T-helper 17 cell (primary cell): Measurements from ENCODE around the gene EVI5L. TPM values are rescaled to one million over a fixed set of nuclear protein-coding genes. Genes with fewer than 3 reads are reported as not detected.
A peak's percentile ranks its signal among the peaks of the same experiment; 100 is the strongest.

Source experiments
- ATAC-seq: fragments of 150-1000 bp; cut with Tn5 transposase; 2 replicates; pipeline ENCODE4 v1.10.0; 2021; ENCODE audit warnings: mild to moderate bottlenecking, moderate library complexity
- DNase-seq, 3 donors: peaks; one replicate each; pipeline versions ENCODE4 v3.0.0 to v3.0.0-alpha.2; 2020 to 2021
- H3K9me3 ChIP-seq: one replicate; pipeline ENCODE4 v1.7.0; 2013; ENCODE audit warnings: low read length, mild to moderate bottlenecking; ENCODE audit not compliant: control insufficient read depth, poor library complexity, severe bottlenecking
- H3K27ac Mint-ChIP-seq: one replicate; pipeline ENCODE4 v1.8.0; 2022; ENCODE audit warnings: mild to moderate bottlenecking, moderate library complexity, mixed read lengths
- H3K27me3 Mint-ChIP-seq: one replicate; pipeline ENCODE4 v1.8.0; 2022; ENCODE audit warnings: mixed read lengths
- H3K36me3 Mint-ChIP-seq: one replicate; pipeline ENCODE4 v1.8.0; 2022; ENCODE audit warnings: low read depth, mixed read lengths
- H3K4me1 Mint-ChIP-seq: one replicate; pipeline ENCODE4 v1.8.0; 2022; ENCODE audit warnings: mild to moderate bottlenecking, mixed read lengths
- H3K4me3 Mint-ChIP-seq: one replicate; pipeline ENCODE4 v1.8.0; 2022; ENCODE audit warnings: mild to moderate bottlenecking, moderate library complexity, mixed read lengths
- total RNA-seq, 4 donors: library from RNA in 2 of 4; stranded (reverse) in 2 of 4; gene quantifications; one replicate each; pipeline ENCODE4 v1.2.3 and lab custom pipeline; 2022 to 2026

EVI5L gene
- total RNA-seq, 2 donors from 2014 or later = 9.3 to 10.1 TPM

DNA sequence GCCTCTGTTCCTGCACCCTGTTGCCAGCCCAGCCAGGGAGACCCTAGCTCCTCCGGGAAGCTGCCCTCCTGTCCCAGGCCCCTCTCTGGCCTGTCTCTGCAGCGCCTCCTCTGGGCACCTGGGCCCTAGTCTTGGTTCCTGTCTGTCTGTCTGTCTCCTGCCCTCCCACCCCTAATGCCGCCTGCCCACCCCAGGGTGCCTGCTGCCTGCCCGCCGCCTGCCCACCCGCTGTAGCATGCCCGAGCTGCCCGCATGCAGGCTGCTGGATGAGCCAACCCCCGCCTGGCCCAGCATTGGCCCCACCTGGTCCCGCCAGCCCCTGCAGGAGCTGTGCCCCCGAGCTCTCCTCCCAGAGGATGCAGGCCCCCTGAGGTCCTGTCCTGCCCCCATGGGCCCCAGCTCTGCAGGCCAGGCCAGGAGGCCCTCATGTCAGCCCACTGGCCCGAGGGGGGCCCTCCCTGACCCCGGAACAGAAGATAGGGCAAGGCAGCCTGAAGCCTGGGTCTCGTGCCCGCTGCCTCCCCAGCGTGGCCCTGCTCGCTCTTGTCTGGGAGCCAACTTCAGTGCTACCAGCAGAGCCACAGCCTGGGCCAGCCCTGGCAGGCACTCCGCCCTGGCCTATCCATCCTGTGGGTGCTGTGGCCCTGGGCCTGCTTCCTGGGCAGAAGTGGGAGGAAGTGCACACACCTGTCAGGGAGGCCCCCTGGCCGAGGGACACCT lies 78.9 kb downstream of the EVI5L start:
- no peak for DNase-seq
- H3K4me1 Mint-ChIP-seq = peaks cover 23% of the 10 kb centered on the region

GRCh38 chr19:7909471-7910067 lies 79.6 kb downstream of the EVI5L start:
- H3K36me3 Mint-ChIP-seq = peaks cover 11% of the 10 kb centered on the region
- H3K9me3 ChIP-seq = no peaks in the 10 kb centered on the region
- H3K4me3 Mint-ChIP-seq = no peak overlapping the region
- peaks cover 20% of the 10 kb centered on the region for H3K4me1 Mint-ChIP-seq
- no peak for ATAC-seq
- no peaks in the 10 kb centered on the region for H3K27me3 Mint-ChIP-seq
- H3K27ac Mint-ChIP-seq = no peak overlapping the region
- no peak for DNase-seq

More for the DNA sequence above, 78.9 kb downstream of the EVI5L start:
- peaks cover 11% of the 10 kb centered on the region for H3K36me3 Mint-ChIP-seq
- no peak overlapping the region for H3K27ac Mint-ChIP-seq
- no peaks in the 10 kb centered on the region for H3K9me3 ChIP-seq
- no peaks in the 10 kb centered on the region for H3K27me3 Mint-ChIP-seq
- no peak for ATAC-seq
- H3K4me3 Mint-ChIP-seq = no peak overlapping the region

GRCh38 chr19:7910321-7911161 lies 80.5 kb downstream of the EVI5L start:
- H3K27ac Mint-ChIP-seq = no peak overlapping the region
- H3K36me3 Mint-ChIP-seq = peaks cover 11% of the 10 kb centered on the region
- peaks cover 15% of the 10 kb centered on the region for H3K4me1 Mint-ChIP-seq
- DNase-seq (no peak), ATAC-seq (no peak)
- H3K4me3 Mint-ChIP-seq = no peak overlapping the region
- no peaks in the 10 kb centered on the region for H3K9me3 ChIP-seq
- H3K27me3 Mint-ChIP-seq = peaks cover 4% of the 10 kb centered on the region

DNA sequence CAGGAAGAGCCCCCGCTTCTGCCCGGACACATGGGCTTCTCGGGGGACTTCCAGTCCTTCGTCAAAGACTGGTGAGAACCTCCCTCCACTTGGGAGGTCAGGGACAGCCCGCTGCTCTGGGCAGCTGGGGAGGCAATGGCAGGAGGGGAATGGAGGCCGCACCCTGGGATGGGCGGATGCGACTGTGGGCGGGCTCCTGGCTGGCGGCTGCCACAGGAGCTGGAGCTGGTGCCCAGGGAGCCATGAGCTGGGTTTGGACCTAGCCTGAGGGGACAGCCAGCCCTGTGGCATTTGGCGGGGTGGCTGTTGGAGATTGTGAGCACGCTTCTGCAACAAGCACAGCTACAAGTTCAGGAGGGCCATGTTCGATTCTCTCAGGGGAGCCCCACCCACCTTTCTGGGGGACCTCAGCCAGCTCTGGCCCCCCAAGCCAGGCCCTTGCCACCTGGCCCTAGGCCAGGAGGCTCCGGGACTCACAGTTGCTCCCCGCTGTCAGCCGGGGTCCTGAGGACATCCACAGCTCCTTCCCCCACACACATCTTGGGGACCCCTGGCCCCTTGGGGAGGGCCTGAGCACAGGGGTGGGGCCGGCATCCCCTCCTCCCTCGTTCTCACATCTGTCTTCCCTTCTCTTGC lies 81.6 kb downstream of the EVI5L start:
- H3K9me3 ChIP-seq = no peaks in the 10 kb centered on the region
- DNase-seq (no peak), ATAC-seq (no peak)
- Mint-ChIP-seq H3K4me3 (no peak overlapping the region), H3K27ac (no peak overlapping the region), H3K36me3 (peaks cover 11% of the 10 kb centered on the region), H3K4me1 (peaks cover 13% of the 10 kb centered on the region), H3K27me3 (peaks cover 6% of the 10 kb centered on the region)

DNA sequence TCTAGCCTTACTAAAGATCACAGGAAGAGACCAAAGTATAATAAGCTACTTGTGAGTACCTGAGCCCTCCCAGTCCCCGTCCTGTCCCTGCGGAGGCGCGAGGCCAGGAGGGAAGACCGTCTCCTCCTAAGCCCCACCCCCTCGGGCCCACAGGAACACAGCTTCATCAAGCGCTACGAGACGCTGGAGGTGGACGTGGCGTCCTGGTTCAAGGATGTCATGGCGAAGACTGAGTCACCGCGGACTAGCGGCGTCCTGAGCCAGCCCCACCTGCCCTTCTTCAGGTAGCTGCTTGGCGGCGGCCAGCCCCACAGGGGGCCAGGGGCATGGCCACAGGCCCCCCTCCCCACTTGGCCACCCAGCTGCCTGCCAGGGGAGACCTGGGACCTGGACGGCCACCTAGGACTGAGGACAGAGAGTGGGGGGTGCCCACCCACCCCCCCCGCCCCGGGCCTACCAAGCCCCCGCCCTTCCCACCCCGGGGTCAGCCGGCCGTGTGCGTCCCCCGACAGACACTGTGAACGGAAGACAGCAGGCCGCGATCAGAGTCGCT lies 82.2 kb downstream of the EVI5L start:
- H3K9me3 ChIP-seq = no peaks in the 10 kb centered on the region
- Mint-ChIP-seq H3K4me3 (no peak overlapping the region), H3K36me3 (peaks cover 11% of the 10 kb centered on the region), H3K27me3 (peaks cover 6% of the 10 kb centered on the region), H3K4me1 (peaks cover 13% of the 10 kb centered on the region), H3K27ac (no peak overlapping the region)
- ATAC-seq (no peak), DNase-seq (no peak)

GRCh38 chr19:7912697-7913564 lies 82.9 kb downstream of the EVI5L start:
- no peaks in the 10 kb centered on the region for H3K9me3 ChIP-seq
- Mint-ChIP-seq H3K4me3 (peak overlapping the region; percentile 59), H3K27me3 (peaks cover 6% of the 10 kb centered on the region), H3K4me1 (peaks cover 11% of the 10 kb centered on the region), H3K27ac (no peak overlapping the region), H3K36me3 (peaks cover 11% of the 10 kb centered on the region)
- DNase-seq (no peak), ATAC-seq (no peak)

GRCh38 chr19:7913652-7914051 lies 83.6 kb downstream of the EVI5L start:
- peaks cover 14% of the 10 kb centered on the region for H3K4me1 Mint-ChIP-seq
- peaks cover 11% of the 10 kb centered on the region for H3K36me3 Mint-ChIP-seq
- no peak overlapping the region for H3K4me3 Mint-ChIP-seq
- H3K27ac Mint-ChIP-seq = no peak overlapping the region
- no peaks in the 10 kb centered on the region for H3K9me3 ChIP-seq
- H3K27me3 Mint-ChIP-seq = peaks cover 6% of the 10 kb centered on the region
- DNase-seq = no peak
- no peak for ATAC-seq

DNA sequence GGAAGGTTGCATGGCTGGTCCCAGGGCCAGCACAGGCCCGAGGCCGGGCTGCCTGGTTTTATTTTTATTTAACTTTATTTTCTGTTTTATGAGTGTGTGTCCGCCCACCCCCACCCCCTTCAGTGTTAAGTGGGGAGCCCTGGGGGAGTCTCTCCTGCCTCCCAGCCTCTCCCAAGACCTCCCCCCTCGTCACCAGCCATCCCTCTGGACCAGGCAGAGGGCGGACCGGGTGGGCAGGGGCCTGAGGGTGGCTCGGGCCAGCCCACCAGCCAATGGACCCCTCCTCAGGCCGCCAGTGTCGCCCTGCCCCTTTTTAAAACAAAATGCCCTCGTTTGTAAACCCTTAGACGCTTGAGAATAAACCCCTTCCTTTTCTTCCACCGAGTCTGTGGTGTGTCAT lies 84.1 kb downstream of the EVI5L start:
- no peak for DNase-seq
- no peak for ATAC-seq
- Mint-ChIP-seq H3K4me1 (peaks cover 14% of the 10 kb centered on the region), H3K4me3 (no peak overlapping the region), H3K27me3 (peaks cover 6% of the 10 kb centered on the region), H3K27ac (no peak overlapping the region), H3K36me3 (peaks cover 11% of the 10 kb centered on the region)
- no peaks in the 10 kb centered on the region for H3K9me3 ChIP-seq

Other genes with a start within 250 kb of the EVI5L start
- gene CAMSAP3, start 234.4 kb upstream of the EVI5L start, total RNA-seq = under 1 TPM; 0.12 to 0.44 TPM
- gene XAB2, start 200.7 kb upstream of the EVI5L start, total RNA-seq = 10 to 100 TPM; 56.3 to 70.1 TPM
- gene PET100, start 200.4 kb upstream of the EVI5L start, total RNA-seq = 100 to 1,000 TPM; 106 to 109 TPM
- gene PCP2, start 196.5 kb upstream of the EVI5L start, total RNA-seq = 1 to 10 TPM; 2.0 to 9.1 TPM
- gene STXBP2, start 193.1 kb upstream of the EVI5L start, total RNA-seq = 100 to 1,000 TPM; 256 to 274 TPM
- not detected for gene RETN, start 161.2 kb upstream of the EVI5L start, total RNA-seq
- under 1 TPM; 0.52 to 0.68 TPM for gene MCEMP1, start 153.1 kb upstream of the EVI5L start, total RNA-seq
- gene TRAPPC5, start 149.4 kb upstream of the EVI5L start, total RNA-seq = 10 to 100 TPM; 55.5 to 69.8 TPM
- 1 to 10 TPM in 1 of 2 donors, not detected in 1; 7.0 TPM for gene FCER2, start 128.1 kb upstream of the EVI5L start, total RNA-seq
- not detected for gene CLEC4G, start 98.1 kb upstream of the EVI5L start, total RNA-seq
- not detected for gene CD209, start 82.7 kb upstream of the EVI5L start, total RNA-seq
- under 1 TPM in 1 of 2 donors, not detected in 1; 0.17 TPM for gene CLEC4M, start 67.0 kb upstream of the EVI5L start, total RNA-seq
- under 1 TPM; 0.37 to 0.63 TPM for gene PRR36, start 44.2 kb downstream of the EVI5L start, total RNA-seq
- not detected for gene LRRC8E, start 58.3 kb downstream of the EVI5L start, total RNA-seq
- gene MAP2K7, start 73.7 kb downstream of the EVI5L start, total RNA-seq = 100 to 1,000 TPM; 104 to 107 TPM
- 1 to 10 TPM; 1.4 to 1.7 TPM for gene TGFBR3L, start 84.6 kb downstream of the EVI5L start, total RNA-seq
- gene SNAPC2, start 90.1 kb downstream of the EVI5L start, total RNA-seq = 10 to 100 TPM; 12.6 to 16.0 TPM
- not detected for gene CTXN1, start 95.9 kb downstream of the EVI5L start, total RNA-seq
- 10 to 100 TPM; 89.5 to 93.1 TPM for gene TIMM44, start 113.4 kb downstream of the EVI5L start, total RNA-seq
- gene ELAVL1, start 175.4 kb downstream of the EVI5L start, total RNA-seq = 10 to 100 TPM; 37.5 to 40.7 TPM
- gene CCL25, start 222.5 kb downstream of the EVI5L start, total RNA-seq = not detected